ENCODE results near the gene ZFP90. TPM values are rescaled to one million over a fixed set of nuclear protein-coding genes. Genes with fewer than 3 reads are reported as not detected.
"Not testable (repeated sequence)": the region's sequence is repeated elsewhere in the genome, so short reads cannot be mapped to it uniquely, and the experiment has no call there.

Gene ZFP90
- total RNA-seq, 2 experiments from 2014 or later, result 31.4 to 31.6 TPM

DNA sequence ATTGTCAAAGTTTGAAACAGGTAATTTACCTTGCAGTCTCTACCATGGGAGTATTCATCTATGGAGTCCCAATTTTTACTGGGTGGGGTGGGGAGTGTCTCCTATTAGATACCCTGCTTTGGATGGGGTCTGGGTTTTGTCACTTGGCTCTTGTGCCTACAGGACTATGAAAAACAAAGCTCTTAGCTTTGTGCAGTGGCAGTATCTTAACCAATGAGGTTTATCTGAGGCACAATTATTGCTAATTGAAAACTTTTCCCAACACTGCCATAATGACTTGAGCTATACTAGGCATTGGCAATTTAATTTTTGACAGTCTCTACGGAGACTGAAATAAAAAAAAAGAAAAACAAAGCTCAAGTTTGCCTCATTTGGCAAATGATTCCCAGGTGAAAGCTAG is 3.8 kb upstream of the ZFP90 start:
- CTCF ChIA-PET, result interaction anchor here (1.0 to 3.1 kb wide), 3 partner anchors 14 to 271 kb away, joined by 3 to 19 read pairs (median 3); partner anchors contain the start of gene SLC7A6
- Mint-ChIP-seq H3K4me1 (peaks cover 12% of the 10 kb centered on the region), H3K27me3 (no peaks in the 10 kb centered on the region), H3K27ac (no peak overlapping the region), H3K36me3 (ENCODE audit: low read depth) (peaks cover 19% of the 10 kb centered on the region), H3K4me3 (no peak overlapping the region), H3K9me3 (ENCODE audit: low read depth) (no peaks in the 10 kb centered on the region)
- ATAC-seq (no peak), DNase-seq (no peak)
- intact Hi-C loops (cut with DNase I, micrococcal nuclease), result no loop called here
- POLR2A ChIA-PET, result interaction anchor here (0.5 kb wide), 2 partner anchors 14 to 223 kb away, joined by 3 to 4 read pairs; no protein-coding TSS in a partner anchor

DNA sequence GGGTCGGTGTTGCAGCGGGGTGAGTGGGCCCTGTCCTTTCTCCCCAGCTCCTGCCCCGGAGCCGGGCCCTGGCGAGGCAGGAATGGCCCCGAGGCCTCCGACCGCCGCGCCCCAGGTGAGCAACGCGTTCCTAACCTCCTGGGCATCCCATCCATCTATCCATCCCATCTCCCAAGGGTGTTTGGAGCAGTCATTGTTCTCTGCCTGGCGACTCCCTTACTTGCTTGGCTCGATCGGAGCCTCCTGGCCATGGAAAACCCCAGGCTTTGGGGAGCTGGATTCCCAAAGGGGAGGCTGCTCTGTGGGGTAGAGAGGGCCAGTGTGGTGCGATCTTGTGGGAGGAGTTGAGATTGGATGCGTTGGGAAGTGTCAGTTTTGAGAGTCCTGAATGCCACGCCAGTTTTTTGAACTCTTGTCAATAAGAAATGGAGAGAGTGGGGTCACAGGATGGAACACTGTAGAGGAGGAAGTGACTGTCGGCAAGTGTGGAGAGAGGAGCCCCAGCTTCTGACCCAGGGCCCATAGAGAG is 684 bp downstream of the ZFP90 start:
- H3K4me1 Mint-ChIP-seq, result peaks cover 16% of the 10 kb centered on the region
- DNase-seq, result peak; percentile 42
- H3K27ac Mint-ChIP-seq, result peak overlapping the region; percentile 91
- peak overlapping the region; percentile 89 for H3K4me3 Mint-ChIP-seq
- CTCF ChIA-PET, result interaction anchor here (0.6 to 3.2 kb wide), 6 partner anchors 11 to 1539 kb away, joined by 3 to 19 read pairs (median 4); no protein-coding TSS in a partner anchor
- POLR2A ChIA-PET, result interaction anchor here (0.6 kb wide), 1 partner anchor 1340 kb away, joined by 4 read pairs; no protein-coding TSS in a partner anchor
- H3K36me3 Mint-ChIP-seq (ENCODE audit: low read depth), result peaks cover 45% of the 10 kb centered on the region
- intact Hi-C loops (cut with DNase I, micrococcal nuclease), result loop anchor here in 1 of 2 experiments (1.0 to 2.0 kb wide), 7 partner anchors 9 to 772 kb away; partner anchors contain the start of genes CHTF8, SMPD3, TANGO6 and UTP4
- peaks cover 2% of the 10 kb centered on the region for H3K9me3 Mint-ChIP-seq (ENCODE audit: low read depth)
- H3K27me3 Mint-ChIP-seq, result no peaks in the 10 kb centered on the region
- ATAC-seq, result peak; percentile 52

- no peaks in the 10 kb centered on the region for H3K27me3 Mint-ChIP-seq
- ChIA-PET POLR2A (interaction anchor here (0.6 kb wide), 1 partner anchor 13 kb away, joined by 3 read pairs; no protein-coding TSS in a partner anchor), CTCF (no interaction called here)
- peak; percentile 46 for DNase-seq
- peak overlapping the region; percentile 62 for H3K27ac Mint-ChIP-seq
- peaks cover 39% of the 10 kb centered on the region for H3K9me3 Mint-ChIP-seq (ENCODE audit: low read depth)
- H3K4me3 Mint-ChIP-seq, result no peak overlapping the region
- peak; percentile 94 for ATAC-seq
- intact Hi-C loops (cut with DNase I, micrococcal nuclease), result no loop called here
- peaks cover 82% of the 10 kb centered on the region for H3K36me3 Mint-ChIP-seq (ENCODE audit: low read depth)
- H3K4me1 Mint-ChIP-seq, result peaks cover 15% of the 10 kb centered on the region
These were observed 9.9 kb downstream of the ZFP90 start for GRCh38 chr16:68548947-68549346.

DNA sequence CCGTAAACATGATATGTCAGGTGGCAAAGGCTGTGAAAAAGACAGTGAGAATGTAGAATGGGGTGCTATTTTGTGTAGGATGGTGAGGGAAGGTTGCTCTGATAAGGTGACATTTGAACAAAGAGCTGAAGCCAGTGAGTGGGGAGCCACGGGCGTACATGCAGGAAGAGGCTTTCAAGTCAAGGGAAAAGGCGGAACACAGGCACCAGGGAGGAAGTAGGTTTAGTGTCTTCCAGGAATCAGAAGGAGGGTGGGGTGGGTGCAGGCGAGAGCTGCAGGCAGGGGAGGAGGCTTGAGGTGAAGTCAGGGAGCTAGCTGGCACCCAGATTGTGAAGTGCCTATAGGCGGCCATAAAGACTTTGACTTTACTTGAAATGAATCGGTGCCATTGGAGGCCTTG is 14.1 kb downstream of the ZFP90 start:
- Mint-ChIP-seq H3K36me3 (ENCODE audit: low read depth) (peaks cover 90% of the 10 kb centered on the region), H3K9me3 (ENCODE audit: low read depth) (peaks cover 72% of the 10 kb centered on the region), H3K27ac (no peak overlapping the region), H3K27me3 (no peaks in the 10 kb centered on the region), H3K4me1 (peaks cover 12% of the 10 kb centered on the region), H3K4me3 (no peak overlapping the region)
- intact Hi-C loops (cut with DNase I, micrococcal nuclease), result no loop called here
- POLR2A ChIA-PET, result no interaction called here
- no peak for DNase-seq
- ATAC-seq, result no peak
- CTCF ChIA-PET, result no interaction called here

DNA sequence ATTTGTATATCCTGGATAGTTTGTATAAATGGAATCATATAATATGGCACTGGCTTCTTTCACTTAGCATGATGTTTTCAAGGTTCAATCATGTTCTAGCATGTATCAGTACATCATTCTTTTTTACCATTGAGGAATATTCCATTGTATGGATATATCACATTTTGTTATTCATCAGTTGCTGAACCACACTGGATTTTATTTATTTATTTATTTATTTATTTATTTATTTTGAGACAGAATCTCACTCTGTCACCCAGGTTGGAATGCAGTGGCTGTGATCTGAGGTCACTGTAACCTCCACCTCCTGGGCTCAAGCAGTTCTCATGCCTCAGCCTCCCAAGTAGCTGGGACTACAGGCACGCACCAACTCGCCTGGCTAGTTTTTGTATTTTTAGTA is 21.2 kb downstream of the ZFP90 start:
- CTCF ChIA-PET, result interaction anchor here (0.6 kb wide), 1 partner anchor 30 kb away, joined by 4 read pairs; no protein-coding TSS in a partner anchor
- H3K36me3 Mint-ChIP-seq (ENCODE audit: low read depth), result peaks cover 97% of the 10 kb centered on the region
- H3K27me3 Mint-ChIP-seq; H3K4me3 Mint-ChIP-seq; H3K27ac Mint-ChIP-seq; intact Hi-C loops (cut with DNase I, micrococcal nuclease); H3K4me1 Mint-ChIP-seq; DNase-seq; POLR2A ChIA-PET; ATAC-seq: not testable (repeated sequence)
- H3K9me3 Mint-ChIP-seq (ENCODE audit: low read depth), result peaks cover 79% of the 10 kb centered on the region

- no peak overlapping the region for H3K27ac Mint-ChIP-seq
- no peak for ATAC-seq
- DNase-seq, result no peak
- intact Hi-C loops (cut with DNase I, micrococcal nuclease), result no loop called here
- peaks cover 73% of the 10 kb centered on the region for H3K9me3 Mint-ChIP-seq (ENCODE audit: low read depth)
- H3K4me1 Mint-ChIP-seq, result no peaks in the 10 kb centered on the region
- POLR2A ChIA-PET, result no interaction called here
- no peak overlapping the region for H3K4me3 Mint-ChIP-seq
- H3K36me3 Mint-ChIP-seq (ENCODE audit: low read depth), result peaks cover 81% of the 10 kb centered on the region
- H3K27me3 Mint-ChIP-seq, result no peaks in the 10 kb centered on the region
- CTCF ChIA-PET, result interaction anchor here (0.7 to 1.8 kb wide), 4 partner anchors 22 to 34 kb away, joined by 3 to 10 read pairs (median 4); no protein-coding TSS in a partner anchor
These were observed 24.7 kb downstream of the ZFP90 start for GRCh38 chr16:68563631-68564381.

DNA sequence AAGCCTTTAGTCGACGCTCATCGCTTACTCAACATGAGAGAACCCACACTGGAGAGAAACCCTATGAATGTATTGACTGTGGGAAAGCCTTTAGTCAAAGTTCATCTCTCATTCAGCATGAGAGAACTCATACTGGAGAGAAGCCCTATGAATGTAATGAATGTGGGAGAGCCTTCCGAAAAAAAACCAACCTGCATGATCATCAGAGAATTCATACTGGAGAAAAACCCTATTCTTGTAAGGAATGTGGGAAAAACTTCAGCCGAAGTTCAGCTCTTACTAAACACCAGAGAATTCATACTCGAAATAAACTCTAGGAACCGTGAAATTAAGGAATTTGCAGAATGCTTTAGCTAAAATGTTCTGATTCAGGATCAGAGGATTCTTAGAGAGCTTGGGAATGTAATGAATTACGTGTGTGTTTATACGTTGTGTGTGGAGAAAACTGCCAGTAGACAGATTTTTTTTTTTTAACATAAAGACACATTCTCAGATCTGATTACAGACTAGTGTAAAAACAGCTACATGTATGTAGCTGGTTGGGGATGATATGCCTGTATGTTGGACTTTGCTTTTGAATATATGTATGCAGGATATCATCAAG is 25.4 kb downstream of the ZFP90 start:
- peaks cover 78% of the 10 kb centered on the region for H3K36me3 Mint-ChIP-seq (ENCODE audit: low read depth)

GRCh38 chr16:68574479-68574878 is 35.4 kb downstream of the ZFP90 start:
- no peak for DNase-seq
- CTCF ChIA-PET, result interaction anchor here (0.9 to 2.4 kb wide), 3 partner anchors 16 to 54 kb away, joined by 3 to 7 read pairs (median 4); no protein-coding TSS in a partner anchor
- intact Hi-C loops (cut with DNase I, micrococcal nuclease), result loop anchor here in 1 of 2 experiments (5.0 kb wide), 1 partner anchor 47 kb away; no protein-coding TSS in a partner anchor
- POLR2A ChIA-PET, result no interaction called here
- H3K4me3 Mint-ChIP-seq, result no peak overlapping the region
- no peaks in the 10 kb centered on the region for H3K4me1 Mint-ChIP-seq
- peaks cover 57% of the 10 kb centered on the region for H3K9me3 Mint-ChIP-seq (ENCODE audit: low read depth)
- no peaks in the 10 kb centered on the region for H3K27me3 Mint-ChIP-seq
- ATAC-seq, result no peak
- H3K36me3 Mint-ChIP-seq (ENCODE audit: low read depth), result peaks cover 47% of the 10 kb centered on the region
- H3K27ac Mint-ChIP-seq, result no peak overlapping the region

More for the DNA sequence above, 25.4 kb downstream of the ZFP90 start:
- H3K9me3 Mint-ChIP-seq (ENCODE audit: low read depth), result peaks cover 70% of the 10 kb centered on the region
- H3K4me1 Mint-ChIP-seq, result no peaks in the 10 kb centered on the region
- intact Hi-C loops (cut with DNase I, micrococcal nuclease), result no loop called here
- ATAC-seq (no peak), DNase-seq (no peak)
- H3K27ac Mint-ChIP-seq, result no peak overlapping the region
- ChIA-PET POLR2A (no interaction called here), CTCF (interaction anchor here (1.1 to 1.8 kb wide), 4 partner anchors 12 to 37 kb away, joined by 3 to 10 read pairs (median 4); no protein-coding TSS in a partner anchor)
- no peaks in the 10 kb centered on the region for H3K27me3 Mint-ChIP-seq
- H3K4me3 Mint-ChIP-seq, result no peak overlapping the region

DNA sequence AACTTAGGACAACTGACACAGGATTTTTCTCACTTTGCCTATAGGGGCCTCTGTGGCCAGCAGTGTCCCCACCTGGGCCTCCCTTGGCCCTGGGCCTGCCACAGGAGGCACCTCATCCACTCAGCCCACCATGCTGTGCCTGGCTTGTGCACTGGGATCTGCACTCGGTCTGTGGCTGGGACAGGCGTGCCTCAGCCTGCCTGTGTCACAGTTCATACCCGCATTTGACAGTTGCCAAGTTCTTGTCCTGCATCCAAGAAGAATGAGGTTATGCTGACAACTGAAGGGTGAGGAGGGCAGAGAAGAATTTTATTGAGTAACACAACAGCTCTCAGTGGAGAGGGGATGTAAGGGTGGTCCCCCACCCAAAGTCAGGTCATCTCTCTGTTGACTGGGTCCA is 36.0 kb downstream of the ZFP90 start:
- H3K4me3 Mint-ChIP-seq, result no peak overlapping the region
- ChIA-PET CTCF (interaction anchor here (0.8 to 2.4 kb wide), 3 partner anchors 16 to 228 kb away, joined by 3 to 7 read pairs (median 4); no protein-coding TSS in a partner anchor), POLR2A (no interaction called here)
- H3K36me3 Mint-ChIP-seq (ENCODE audit: low read depth), result peaks cover 44% of the 10 kb centered on the region
- peaks cover 52% of the 10 kb centered on the region for H3K9me3 Mint-ChIP-seq (ENCODE audit: low read depth)
- no peaks in the 10 kb centered on the region for H3K4me1 Mint-ChIP-seq
- H3K27me3 Mint-ChIP-seq, result no peaks in the 10 kb centered on the region
- no peak for ATAC-seq
- no peak overlapping the region for H3K27ac Mint-ChIP-seq
- intact Hi-C loops (cut with DNase I, micrococcal nuclease), result no loop called here
- no peak for DNase-seq

- intact Hi-C loops (cut with DNase I, micrococcal nuclease), result no loop called here
- H3K4me1 Mint-ChIP-seq, result no peaks in the 10 kb centered on the region
- DNase-seq, result no peak
- no peaks in the 10 kb centered on the region for H3K27me3 Mint-ChIP-seq
- POLR2A ChIA-PET, result no interaction called here
- peaks cover 40% of the 10 kb centered on the region for H3K9me3 Mint-ChIP-seq (ENCODE audit: low read depth)
- ATAC-seq, result no peak
- H3K4me3 Mint-ChIP-seq, result no peak overlapping the region
- CTCF ChIA-PET, result interaction anchor here (1.5 to 3.9 kb wide), 2 partner anchors 13 to 49 kb away, joined by 3 to 16 read pairs; no protein-coding TSS in a partner anchor
- no peak overlapping the region for H3K27ac Mint-ChIP-seq
- H3K36me3 Mint-ChIP-seq (ENCODE audit: low read depth), result peaks cover 49% of the 10 kb centered on the region
These were observed 38.3 kb downstream of the ZFP90 start for GRCh38 chr16:68577352-68577853.
